ENCODE measurements around the gene CACNA1F.

CACNA1F gene

GRCh38 chrX:49233176-49233575 is at the start of gene CACNA1F:
Gene CACNA1F, minus strand, starts transcription at chrX:49233340. Its CDS starts 31 bp downstream, at chrX:49233309.
- ChIA-PET POLR2A (no interaction called here), CTCF (no interaction called here)
- DNase-seq (ENCODE audit: extremely low spot score) = no peak
- TF ChIP-seq CTCF (IDR thresholded peaks at IDR 0.05; ENCODE audit: control extremely low read depth, extremely low read depth, low read depth, missing control alignments) = no peak

- DNase-seq (ENCODE audit: extremely low spot score) = no peak
- ChIA-PET CTCF (no interaction called here), POLR2A (no interaction called here)
These were observed 49.5 kb upstream of the CACNA1F start for GRCh38 chrX:49282647-49283011.

GRCh38 chrX:49278081-49278480 is 44.9 kb upstream of the CACNA1F start:
- no peak for TF ChIP-seq CTCF (IDR thresholded peaks at IDR 0.05; ENCODE audit: control extremely low read depth, extremely low read depth, low read depth, missing control alignments)
- CTCF ChIA-PET = no interaction called here
- POLR2A ChIA-PET = no interaction called here
- DNase-seq (ENCODE audit: extremely low spot score) = no peak

More at GRCh38 chrX:49282647-49283011, 49.5 kb upstream of the CACNA1F start:
- no peak for TF ChIP-seq CTCF (IDR thresholded peaks at IDR 0.05; ENCODE audit: control extremely low read depth, extremely low read depth, low read depth, missing control alignments)

- DNase-seq (ENCODE audit: extremely low spot score) = no peak
- no peak for TF ChIP-seq CTCF (IDR thresholded peaks at IDR 0.05; ENCODE audit: control extremely low read depth, extremely low read depth, low read depth, missing control alignments)
- CTCF ChIA-PET = no interaction called here
- POLR2A ChIA-PET = no interaction called here
These were observed 44.3 kb upstream of the CACNA1F start for GRCh38 chrX:49277535-49277830.

GRCh38 chrX:49276671-49277534 is 43.8 kb upstream of the CACNA1F start:
- POLR2A ChIA-PET = no interaction called here
- DNase-seq (ENCODE audit: extremely low spot score) = no peak
- CTCF ChIA-PET = interaction anchor here (1.1 kb wide), 1 partner anchor 14 kb away, joined by 3 read pairs; no protein-coding TSS in a partner anchor
- no peak for TF ChIP-seq CTCF (IDR thresholded peaks at IDR 0.05; ENCODE audit: control extremely low read depth, extremely low read depth, low read depth, missing control alignments)

- no peak for DNase-seq (ENCODE audit: extremely low spot score)
- TF ChIP-seq CTCF (IDR thresholded peaks at IDR 0.05; ENCODE audit: control extremely low read depth, extremely low read depth, low read depth, missing control alignments) = no peak
- ChIA-PET POLR2A (no interaction called here), CTCF (interaction anchor here (1.1 kb wide), 1 partner anchor 15 kb away, joined by 3 read pairs; no protein-coding TSS in a partner anchor)
These were observed 43.1 kb upstream of the CACNA1F start for GRCh38 chrX:49276207-49276606.
